K562 (cell line): ENCODE data around the gene BFSP2. TPM values are rescaled to one million over a fixed set of nuclear protein-coding genes. Genes with fewer than 3 reads are reported as not detected.

Source experiments
- CEBPG ChIP-seq, 3 experiments: fragments of 200-800 bp in 1 of 3; sonication (Bioruptor generic) in 1 of 3; sonication (generic) in 1 of 3; formaldehyde crosslinking in 1 of 3; IDR thresholded peaks in 2 of 3; conservative IDR thresholded peaks in 1 of 3; 2 replicates each; pipeline versions ENCODE4 v1.6.1 to v1.8.0; 2016 to 2022; ENCODE audit warnings: missing compliant biosample characterization in 2 of 3, missing genetic modification characterization in 2 of 3, mild to moderate bottlenecking in 1 of 3, missing genetic modification reagents in 1 of 3
- MAFF ChIP-seq: IDR thresholded peaks from 2 replicates; pipeline ENCODE4 v1.6.1; 2012; ENCODE audit warnings: low read length, improper control_type of control experiment
- PHF20 ChIP-seq: fragments of 450-650 bp; IDR thresholded peaks from 2 replicates; pipeline ENCODE4 v1.6.1; 2018; ENCODE audit not compliant: partially characterized antibody
- RHOXF2B ChIP-seq: fragments of 250-450 bp; sonication (Bioruptor Pico); conservative IDR thresholded peaks from 2 replicates; pipeline ENCODE4 v1.5.1; 2021
- SAFB ChIP-seq: fragments of 200-400 bp; formaldehyde crosslinking; IDR thresholded peaks from 2 replicates; pipeline ENCODE4 v1.6.1; 2017; ENCODE audit warnings: low read depth, low read length, borderline replicate concordance
- SAFB2 ChIP-seq: fragments of 200-400 bp; formaldehyde crosslinking; IDR thresholded peaks from 2 replicates; pipeline ENCODE4 v1.6.1; 2018; ENCODE audit warnings: borderline replicate concordance, low read length, low read depth, moderate library complexity; ENCODE audit not compliant: severe bottlenecking
- SRSF1 ChIP-seq: fragments of 200-400 bp; formaldehyde crosslinking; IDR thresholded peaks from 2 replicates; pipeline ENCODE4 v1.6.1; 2017; ENCODE audit warnings: mild to moderate bottlenecking, low read depth, low read length, moderate library complexity
- XRCC4 ChIP-seq: IDR thresholded peaks from one replicate; pipeline ENCODE4 v1.6.1; 2011; ENCODE audit not compliant: insufficient read depth, insufficient read length; ENCODE audit errors: extremely low read depth
- ZBTB7A ChIP-seq: IDR thresholded peaks from 2 replicates; pipeline ENCODE4 v1.6.1; 2011; ENCODE audit warnings: low read depth, mild to moderate bottlenecking, low read length, moderate library complexity, borderline replicate concordance; ENCODE audit not compliant: control insufficient read depth
- ZNF143 ChIP-seq: sonication (generic); formaldehyde crosslinking; IDR thresholded peaks from 2 replicates; pipeline ENCODE4 v1.9.0; 2022; ENCODE audit warnings: mild to moderate bottlenecking, missing genetic modification reagents
- ZNF316 ChIP-seq: fragments of 450-650 bp; IDR thresholded peaks from 2 replicates; pipeline ENCODE4 v1.6.1; 2016
- polyA plus RNA-seq, 8 experiments: library from polyadenylated mRNA; depleted of rRNA in 4 of 8; stranded (reverse) in 5 of 8; unstranded in 3 of 8; fragments of >200 nt; fragmentation: Nextera tagmentation in 2 of 8; fragmentation: Illumina TruSeq in 1 of 8; extraction: Ambion mirVana in 2 of 8; extraction: Trizol in 1 of 8; gene quantifications; 2 replicates each; pipeline versions ENCODE4 v1.2.1 to v1.2.3, GENCODE V29; 2011 to 2014; ENCODE audit warnings: inconsistent platforms in 1 of 8, missing spikeins in 1 of 8
- total RNA-seq, 7 experiments: library from RNA; depleted of rRNA in 6 of 7; stranded (reverse); fragments of >200 nt in 6 of 7; fragmentation: Illumina TruSeq in 2 of 7; extraction: Trizol in 2 of 7; gene quantifications; 2 replicates each; pipeline versions ENCODE4 v1.2.1 to v1.2.3, GENCODE V29; 2011 to 2021; ENCODE audit warnings: low replicate concordance in 1 of 7
- TF ChIP-seq, protein P1 (sequence below), 3 experiments: fragments of 200-800 bp in 1 of 3; fragments of 250-450 bp in 1 of 3; fragments of 450-650 bp in 1 of 3; sonication (Bioruptor Pico) in 1 of 3; sonication (Bioruptor generic) in 1 of 3; formaldehyde crosslinking in 1 of 3; IDR thresholded peaks; 2 replicates each; pipeline versions ENCODE4 v1.6.1 to v1.8.0; 2016 to 2022; ENCODE audit warnings: mild to moderate bottlenecking in 2 of 3, missing genetic modification characterization in 2 of 3, missing compliant biosample characterization in 1 of 3, moderate library complexity in 1 of 3
- TF ChIP-seq, protein P2 (sequence below), 2 experiments: IDR thresholded peaks in 1 of 2; conservative IDR thresholded peaks in 1 of 2; 2 replicates each; pipeline ENCODE4 v1.6.1; 2016; ENCODE audit warnings: low read depth in 2 of 2, mild to moderate bottlenecking in 1 of 2, missing compliant biosample characterization in 1 of 2, missing genetic modification characterization in 1 of 2, moderate library complexity in 1 of 2

The BFSP2 gene
- total and polyA plus RNA-seq, 9 of the 15 experiments (the other 6 are each of a cell fraction or from before 2014, with no cell fraction given): not detected

DNA sequence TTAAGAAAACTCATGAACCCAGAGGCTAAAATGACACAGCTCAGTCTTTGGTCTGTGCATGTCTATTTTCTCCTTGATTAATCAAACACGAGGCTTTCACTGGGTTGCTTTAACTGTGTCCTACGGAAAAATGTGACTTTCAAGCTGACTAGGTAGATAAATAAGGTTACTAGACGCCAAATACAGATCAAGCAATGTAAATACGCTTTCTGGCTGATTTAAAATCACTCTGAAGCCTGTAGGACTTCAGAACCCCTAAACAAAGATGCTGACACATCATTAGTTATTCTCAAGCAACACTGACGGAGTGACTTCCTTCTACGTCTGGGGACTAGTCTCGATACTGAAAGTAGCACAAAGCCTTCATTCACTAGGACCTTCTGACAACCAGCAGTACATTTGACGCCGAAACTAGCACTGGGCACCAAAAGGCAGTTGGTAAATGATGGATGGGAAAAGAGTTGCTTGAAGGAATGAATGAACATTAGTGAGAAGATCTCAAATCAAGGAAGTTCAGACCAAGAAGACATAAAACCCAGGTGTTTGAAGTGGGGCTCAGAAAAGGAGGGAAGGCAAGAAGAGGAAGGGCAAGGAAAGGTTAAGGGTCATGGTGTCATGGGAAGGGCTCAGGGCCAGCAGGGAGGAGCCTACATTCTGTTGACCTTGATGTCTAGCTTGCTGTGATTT lies 106.5 kb downstream of the BFSP2 start (continued):
- TF ChIP-seq, protein P1, sequence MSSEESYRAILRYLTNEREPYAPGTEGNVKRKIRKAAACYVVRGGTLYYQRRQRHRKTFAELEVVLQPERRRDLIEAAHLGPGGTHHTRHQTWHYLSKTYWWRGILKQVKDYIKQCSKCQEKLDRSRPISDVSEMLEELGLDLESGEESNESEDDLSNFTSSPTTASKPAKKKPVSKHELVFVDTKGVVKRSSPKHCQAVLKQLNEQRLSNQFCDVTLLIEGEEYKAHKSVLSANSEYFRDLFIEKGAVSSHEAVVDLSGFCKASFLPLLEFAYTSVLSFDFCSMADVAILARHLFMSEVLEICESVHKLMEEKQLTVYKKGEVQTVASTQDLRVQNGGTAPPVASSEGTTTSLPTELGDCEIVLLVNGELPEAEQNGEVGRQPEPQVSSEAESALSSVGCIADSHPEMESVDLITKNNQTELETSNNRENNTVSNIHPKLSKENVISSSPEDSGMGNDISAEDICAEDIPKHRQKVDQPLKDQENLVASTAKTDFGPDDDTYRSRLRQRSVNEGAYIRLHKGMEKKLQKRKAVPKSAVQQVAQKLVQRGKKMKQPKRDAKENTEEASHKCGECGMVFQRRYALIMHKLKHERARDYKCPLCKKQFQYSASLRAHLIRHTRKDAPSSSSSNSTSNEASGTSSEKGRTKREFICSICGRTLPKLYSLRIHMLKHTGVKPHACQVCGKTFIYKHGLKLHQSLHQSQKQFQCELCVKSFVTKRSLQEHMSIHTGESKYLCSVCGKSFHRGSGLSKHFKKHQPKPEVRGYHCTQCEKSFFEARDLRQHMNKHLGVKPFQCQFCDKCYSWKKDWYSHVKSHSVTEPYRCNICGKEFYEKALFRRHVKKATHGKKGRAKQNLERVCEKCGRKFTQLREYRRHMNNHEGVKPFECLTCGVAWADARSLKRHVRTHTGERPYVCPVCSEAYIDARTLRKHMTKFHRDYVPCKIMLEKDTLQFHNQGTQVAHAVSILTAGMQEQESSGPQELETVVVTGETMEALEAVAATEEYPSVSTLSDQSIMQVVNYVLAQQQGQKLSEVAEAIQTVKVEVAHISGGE (CRISPR knock-in tag; IDR thresholded peaks at IDR 0.05): no peak
- no peak for TF ChIP-seq SRSF1
- no peak for TF ChIP-seq XRCC4
- TF ChIP-seq, protein P2, sequence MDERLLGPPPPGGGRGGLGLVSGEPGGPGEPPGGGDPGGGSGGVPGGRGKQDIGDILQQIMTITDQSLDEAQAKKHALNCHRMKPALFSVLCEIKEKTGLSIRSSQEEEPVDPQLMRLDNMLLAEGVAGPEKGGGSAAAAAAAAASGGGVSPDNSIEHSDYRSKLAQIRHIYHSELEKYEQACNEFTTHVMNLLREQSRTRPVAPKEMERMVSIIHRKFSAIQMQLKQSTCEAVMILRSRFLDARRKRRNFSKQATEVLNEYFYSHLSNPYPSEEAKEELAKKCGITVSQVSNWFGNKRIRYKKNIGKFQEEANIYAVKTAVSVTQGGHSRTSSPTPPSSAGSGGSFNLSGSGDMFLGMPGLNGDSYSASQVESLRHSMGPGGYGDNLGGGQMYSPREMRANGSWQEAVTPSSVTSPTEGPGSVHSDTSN (CRISPR knock-in tag; IDR thresholded peaks at IDR 0.05; ENCODE audit: low read depth): no peak
- TF ChIP-seq, protein P2 (tag; conservative IDR thresholded peaks at IDR 0.05; ENCODE audit: low read depth): no peak
- TF ChIP-seq ZNF143 (CRISPR knock-in tag): no peak
- TF ChIP-seq SAFB2: no peak
- TF ChIP-seq MAFF: peak; percentile 67
- TF ChIP-seq CEBPG (CRISPR knock-in tag; IDR thresholded peaks at IDR 0.05): no peak
- no peak for TF ChIP-seq CEBPG (tag; conservative IDR thresholded peaks at IDR 0.05 in 1 of 2, IDR thresholded peaks at IDR 0.05 in 1 of 2)
- TF ChIP-seq SAFB: no peak
- peak; percentile 88 for TF ChIP-seq ZNF316
- TF ChIP-seq RHOXF2B: no peak
- TF ChIP-seq ZBTB7A: no peak
- no peak for TF ChIP-seq PHF20
